ENCODE results near the gene AUTS2.

GRCh38 chr7:69677054-69677852, 79.0 kb downstream of the AUTS2 start:
- peak; percentile 20 for TF ChIP-seq CTCF (IDR thresholded peaks at IDR 0.05; ENCODE audit: poor library complexity, severe bottlenecking)
- TF ChIP-seq REST (IDR thresholded peaks at IDR 0.05; ENCODE audit: borderline replicate concordance): no peak
- TF ChIP-seq SMC3 (conservative IDR thresholded peaks at IDR 0.05; ENCODE audit: poor library complexity): no peak
- no peak for TF ChIP-seq EP300 (conservative IDR thresholded peaks at IDR 0.05; ENCODE audit: poor library complexity, severe bottlenecking)
- no peak for TF ChIP-seq POLR2AphosphoS5 (IDR thresholded peaks at IDR 0.05)
